ENCODE results near the gene CHEK1. TPM values are rescaled to one million over a fixed set of nuclear protein-coding genes. Genes with fewer than 3 reads are reported as not detected.
"Not testable (repeated sequence)": the region's sequence is repeated elsewhere in the genome, so short reads cannot be mapped to it uniquely, and the experiment has no call there.

The CHEK1 gene
- total RNA-seq, 1 donor from 2014 or later = 0.53 TPM

- no peak for DNase-seq (ENCODE audit: low spot score)
- no peak for ATAC-seq
Measured at GRCh38 chr11:125690006-125690405, 65.0 kb downstream of the CHEK1 start.

GRCh38 chr11:125692887-125693286, 67.9 kb downstream of the CHEK1 start:
- no peak for ATAC-seq
- no peak for DNase-seq (ENCODE audit: low spot score)

- ATAC-seq (no peak), DNase-seq (ENCODE audit: low spot score) (no peak)
Measured at GRCh38 chr11:125694951-125695350, 70.0 kb downstream of the CHEK1 start.

- no peak for ATAC-seq
- DNase-seq (ENCODE audit: low spot score) = no peak
Measured at GRCh38 chr11:125701018-125701610, 76.2 kb downstream of the CHEK1 start.

GRCh38 chr11:125701858-125702621, 77.1 kb downstream of the CHEK1 start:
- ATAC-seq (no peak), DNase-seq (ENCODE audit: low spot score) (no peak)

GRCh38 chr11:125704686-125705085, 79.7 kb downstream of the CHEK1 start:
- not testable (repeated sequence) for ATAC-seq; DNase-seq (ENCODE audit: low spot score)

GRCh38 chr11:125720781-125721180, 95.8 kb downstream of the CHEK1 start:
- DNase-seq (ENCODE audit: low spot score) (no peak), ATAC-seq (no peak)

- ATAC-seq (peak; percentile 62), DNase-seq (ENCODE audit: low spot score) (no peak)
Measured at GRCh38 chr11:125724125-125724524, 99.2 kb downstream of the CHEK1 start.

Other genes starting within 250 kb of the CHEK1 start
- gene FEZ1, start 128.9 kb upstream of the CHEK1 start, total RNA-seq = 4.7 TPM
- gene EI24, start 55.7 kb upstream of the CHEK1 start, total RNA-seq = 187 TPM
- gene STT3A, start 32.3 kb upstream of the CHEK1 start, total RNA-seq = 92.2 TPM
- gene ACRV1, start 55.7 kb downstream of the CHEK1 start, total RNA-seq = not detected
- gene PATE1, start 121.1 kb downstream of the CHEK1 start, total RNA-seq = not detected
- gene PATE2, start 153.7 kb downstream of the CHEK1 start, total RNA-seq = not detected
- not detected for gene PATE3, start 163.0 kb downstream of the CHEK1 start, total RNA-seq
- gene PATE4, start 208.2 kb downstream of the CHEK1 start, total RNA-seq = not detected

All from left lobe of liver (tissue), 2 donors.